Measurements from ENCODE around the gene DPPA4.

Gene DPPA4

GRCh38 chr3:109336291-109336861 is 970 bp downstream of the DPPA4 start:
- no peak for DNase-seq

- no peak for DNase-seq
Observed at GRCh38 chr3:109334572-109334971, 2.8 kb downstream of the DPPA4 start.

GRCh38 chr3:109331692-109332091 is 5.7 kb downstream of the DPPA4 start:
- DNase-seq: no peak

- DNase-seq: no peak
Observed at GRCh38 chr3:109330405-109330804, 6.9 kb downstream of the DPPA4 start.

- no peak for DNase-seq
Observed at GRCh38 chr3:109328202-109328601, 9.1 kb downstream of the DPPA4 start.

GRCh38 chr3:109325657-109326056 is 11.7 kb downstream of the DPPA4 start:
- DNase-seq: no peak

- no peak for DNase-seq
Observed at GRCh38 chr3:109325109-109325508, 12.2 kb downstream of the DPPA4 start.

GRCh38 chr3:109316162-109316730 is 21.1 kb downstream of the DPPA4 start, which contains the start of gene DPPA2:
DPPA2 (minus strand) TSS chr3:109316517; CDS start chr3:109314542, 1,975 bp downstream.
- no peak for DNase-seq

- no peak for DNase-seq
Observed at GRCh38 chr3:109313061-109313460, 24.3 kb downstream of the DPPA4 start.

- no peak for DNase-seq
Observed at GRCh38 chr3:109297496-109297895, 39.9 kb downstream of the DPPA4 start.

GRCh38 chr3:109284071-109284470 is 53.3 kb downstream of the DPPA4 start:
- no peak for DNase-seq

- DNase-seq: no peak
Observed at GRCh38 chr3:109278546-109278945, 58.8 kb downstream of the DPPA4 start.

GRCh38 chr3:109278141-109278540 is 59.2 kb downstream of the DPPA4 start:
- DNase-seq: no peak

Data from NCI-H1105 (cell line).